ENCODE measurements around the gene NCK1.

The NCK1 gene

DNA sequence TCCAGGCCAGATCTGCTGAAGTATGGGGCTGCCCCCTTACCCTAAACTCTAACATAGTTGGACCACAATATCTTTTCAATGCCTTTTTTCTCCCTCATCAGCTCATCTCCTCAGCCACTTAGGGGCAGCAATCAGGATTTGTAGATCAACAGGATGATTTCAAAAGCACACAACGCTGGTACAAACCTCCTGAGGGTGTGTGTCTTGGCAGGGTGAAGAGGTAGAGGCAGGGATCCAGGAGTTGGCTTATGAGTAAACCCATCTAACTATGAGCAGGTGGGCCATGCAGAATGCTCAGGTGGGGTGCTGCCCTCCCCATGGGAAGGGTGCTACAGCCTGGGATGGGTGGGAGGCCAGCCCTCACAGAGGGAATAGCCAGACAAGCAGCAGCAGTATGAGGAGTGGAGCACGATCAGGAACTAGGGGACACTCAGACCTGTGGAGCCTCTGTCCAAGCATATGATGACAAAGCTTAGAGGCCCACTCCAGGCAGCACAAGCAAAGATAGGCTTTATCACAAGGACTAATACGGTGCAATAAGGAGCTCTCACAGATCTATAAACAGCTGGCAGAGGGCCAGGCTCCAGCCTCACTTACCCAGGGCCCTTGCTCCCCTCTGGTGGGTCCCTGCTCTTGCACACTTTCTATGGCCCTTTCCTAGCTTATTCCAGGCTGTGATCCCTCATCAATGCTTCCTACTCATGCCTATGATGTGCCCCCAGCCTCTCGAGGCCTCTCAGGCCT lies 127.9 kb downstream of the NCK1 start:
- no peak for DNase-seq

DNA sequence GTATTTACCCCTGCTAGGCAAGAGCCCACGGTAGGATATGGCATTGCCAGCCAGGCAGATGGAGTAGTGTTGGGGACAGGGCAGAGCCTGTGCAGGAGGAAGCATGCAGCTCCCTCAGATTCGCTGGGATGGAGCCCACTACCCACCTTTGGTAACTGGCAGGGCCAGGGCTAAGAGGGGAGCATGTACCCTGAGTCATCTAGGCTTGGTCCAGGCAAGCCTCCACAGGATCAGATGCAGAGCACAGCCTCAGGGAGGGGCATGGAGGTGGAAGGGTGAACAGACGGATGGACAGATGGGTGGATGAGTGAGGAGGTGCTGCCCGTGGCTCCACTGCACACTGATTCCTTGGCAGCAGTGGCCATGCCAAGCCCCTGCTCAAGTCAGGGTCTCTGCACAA lies 128.8 kb downstream of the NCK1 start:
- no peak for DNase-seq

DNA sequence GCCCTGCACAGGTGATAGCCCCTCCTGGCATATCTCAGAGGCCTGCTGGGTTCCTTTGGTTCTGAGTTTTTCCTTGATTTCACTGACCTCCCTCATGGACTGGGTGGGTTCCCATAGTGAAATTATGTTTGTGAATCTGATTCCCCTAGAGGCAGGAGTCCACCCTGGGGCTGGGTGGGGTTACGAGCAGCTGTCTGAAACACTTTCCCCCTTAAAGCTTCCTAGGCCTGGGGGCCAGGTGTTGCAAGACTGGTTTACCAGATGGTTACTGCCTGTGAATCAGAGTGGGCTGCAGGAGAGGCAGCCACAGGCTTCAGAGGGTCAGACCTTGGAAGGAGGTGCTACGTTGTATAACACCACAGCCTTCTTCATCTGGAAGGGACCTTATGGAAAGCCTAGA lies 130.1 kb downstream of the NCK1 start:
- no peak for DNase-seq

DNA sequence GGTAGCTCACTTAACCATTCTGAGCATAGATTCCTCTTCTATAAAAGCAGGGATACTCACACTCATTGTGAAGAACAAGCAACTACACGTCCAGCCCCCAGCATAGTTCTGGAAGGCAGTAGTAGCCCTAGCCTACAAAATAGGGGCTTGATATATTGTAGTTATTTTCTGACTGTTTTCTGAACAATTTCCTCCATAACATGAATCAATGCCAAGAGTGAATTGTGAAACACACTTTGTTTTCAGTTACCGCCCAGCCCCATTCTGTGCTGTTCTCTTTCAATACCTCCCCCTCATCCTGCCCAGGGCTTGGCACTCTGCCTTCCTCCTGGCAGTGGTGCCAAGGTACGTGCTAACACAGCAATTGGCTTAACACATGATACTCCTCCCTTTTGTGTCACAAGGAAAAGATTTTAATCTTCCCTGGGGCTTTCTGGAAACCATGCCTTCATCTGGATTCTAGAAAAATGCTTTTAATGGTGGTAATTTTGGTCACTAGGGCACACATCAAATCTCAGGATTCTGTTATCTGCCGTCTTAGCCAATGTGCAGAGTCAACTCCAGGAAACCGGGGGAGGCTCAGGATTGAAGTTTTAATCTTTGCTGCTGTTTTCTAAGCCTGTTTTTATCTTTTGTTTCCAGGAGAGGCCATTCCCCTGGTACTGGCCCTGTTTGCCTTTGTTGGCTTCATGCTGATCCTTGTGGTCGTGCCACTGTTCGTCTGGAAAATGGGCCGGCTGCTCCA lies 132.9 kb downstream of the NCK1 start:
- DNase-seq, result peak in 1 of 2 experiments; percentile 17

DNA sequence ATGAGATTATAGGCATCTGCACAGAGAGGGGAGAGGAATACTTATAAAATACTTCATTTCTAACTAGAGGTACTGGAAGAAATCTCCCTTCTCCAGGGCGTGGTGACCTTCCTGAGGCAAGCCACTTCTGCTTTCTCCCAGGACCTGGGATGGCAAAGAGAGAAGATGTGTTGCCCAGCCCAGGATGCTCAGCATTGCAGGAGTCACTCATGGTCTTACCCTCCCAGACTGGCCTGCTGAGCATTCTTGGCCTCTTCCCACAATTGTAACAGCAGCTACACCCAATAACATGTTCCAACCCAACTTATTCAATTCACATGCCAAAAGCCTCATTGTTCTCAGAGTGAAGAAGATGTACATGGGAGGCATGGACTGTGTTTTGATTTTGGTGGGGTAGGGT lies 133.6 kb downstream of the NCK1 start:
- no peak for DNase-seq

Data from activated CD4-positive, alpha-beta T cell treated with anti-CD3 and anti-CD28 coated beads, Interleukin-2, amount 50 U/mL, for 48 hours (primary cell).